NCI-H2029 treated with DMSO at 0.1 percent for 48 hours (cell line): ENCODE measurements around the gene GBA3.

Experiments used
- DNase-seq: peaks from one replicate; lab custom pipeline; 2025; lab: John Stamatoyannopoulos, UW

Gene GBA3

DNA sequence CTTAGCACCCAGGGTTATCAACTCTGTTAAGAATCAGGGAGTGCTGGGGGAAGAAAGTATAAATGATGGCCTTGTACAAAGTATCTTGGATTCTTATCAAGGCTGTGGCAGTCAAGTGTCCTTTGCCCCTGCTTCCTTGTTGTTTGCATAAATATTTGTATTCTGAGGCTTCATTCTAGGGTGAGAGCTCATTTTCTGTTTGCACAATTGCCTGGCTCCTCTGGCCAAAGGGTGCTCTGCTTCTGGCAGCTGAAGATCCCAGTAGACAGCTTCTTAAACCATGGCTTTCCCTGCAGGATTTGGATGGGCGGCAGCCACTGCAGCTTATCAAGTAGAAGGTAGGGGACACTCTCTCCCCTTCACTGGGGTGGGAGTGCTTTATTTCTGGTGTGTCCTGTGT is at the start of gene GBA3:
Gene GBA3, plus strand, starts transcription at position 202 of the 400 bp plus-strand sequence.
- DNase-seq = no peak

DNA sequence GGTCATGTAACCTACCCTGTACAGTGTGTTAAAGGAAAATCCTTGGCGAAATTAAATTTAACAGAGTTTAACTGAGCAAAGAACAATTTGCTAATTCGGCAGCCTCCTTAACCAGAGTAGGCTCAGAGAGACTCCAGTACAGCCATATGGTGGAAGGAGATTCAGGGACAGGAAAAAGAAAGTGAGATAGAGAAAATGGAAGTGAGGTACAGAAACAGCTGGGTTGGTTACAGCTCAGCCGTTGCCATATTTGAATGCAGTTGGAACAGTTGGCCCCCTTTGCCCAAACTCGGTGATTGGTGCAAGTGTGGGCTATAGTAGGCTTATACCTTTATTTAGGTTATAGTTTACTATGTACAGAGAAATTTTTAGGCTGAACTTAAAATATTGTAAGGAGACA is 48.8 kb upstream of the GBA3 start:
- DNase-seq = no peak

DNA sequence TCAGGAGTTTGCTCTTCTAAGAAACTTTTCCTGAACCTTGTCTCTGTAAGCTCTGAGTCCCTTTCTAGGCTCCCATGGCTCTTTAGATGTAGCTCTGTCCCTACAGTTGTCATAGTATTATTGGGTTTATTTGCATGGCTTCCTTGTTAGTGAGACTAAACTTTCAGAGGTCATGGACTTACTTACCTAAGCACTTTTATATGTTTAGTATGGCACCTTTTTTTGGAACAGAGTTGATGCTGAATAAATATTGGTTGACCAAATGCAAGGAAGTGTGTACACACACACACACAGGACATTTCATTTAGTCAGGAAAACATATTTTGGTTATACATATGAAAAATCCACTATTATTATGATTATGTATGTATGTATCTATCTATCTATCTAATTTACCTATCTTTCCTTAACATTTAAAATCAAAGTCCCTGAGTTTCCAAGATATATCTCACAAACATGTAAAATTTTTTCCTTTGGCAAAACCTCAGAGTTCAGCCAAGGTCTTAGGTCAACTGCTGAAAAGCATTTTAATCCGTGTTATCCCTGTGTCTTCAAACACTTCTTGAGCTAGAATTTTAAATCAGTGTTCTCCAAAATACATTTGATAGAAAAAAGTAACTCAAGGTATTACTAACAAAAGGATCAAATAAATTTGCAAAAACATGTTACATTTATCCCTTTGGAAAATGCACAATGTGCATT is 47.1 kb upstream of the GBA3 start:
- no peak for DNase-seq

DNA sequence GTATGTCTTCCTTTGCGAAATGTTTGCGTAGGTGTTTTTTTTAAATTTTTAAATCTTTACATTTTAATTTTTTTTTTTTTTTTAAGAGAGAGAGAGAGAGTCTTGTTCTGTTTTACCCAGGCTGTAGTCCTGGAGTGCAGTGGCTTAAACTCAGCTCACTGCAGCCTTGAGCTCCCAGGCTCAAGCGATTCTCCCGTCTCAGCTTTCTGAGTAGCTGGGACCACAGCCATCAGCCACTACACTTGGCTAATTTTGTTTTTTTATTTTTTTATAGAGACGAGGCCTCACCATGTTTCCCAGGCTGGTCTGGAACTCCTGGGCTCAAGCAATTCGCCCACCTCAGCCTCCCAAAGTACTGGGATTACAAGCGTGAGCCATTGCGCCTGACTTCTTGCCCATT is 43.7 kb upstream of the GBA3 start:
- DNase-seq = no peak

DNA sequence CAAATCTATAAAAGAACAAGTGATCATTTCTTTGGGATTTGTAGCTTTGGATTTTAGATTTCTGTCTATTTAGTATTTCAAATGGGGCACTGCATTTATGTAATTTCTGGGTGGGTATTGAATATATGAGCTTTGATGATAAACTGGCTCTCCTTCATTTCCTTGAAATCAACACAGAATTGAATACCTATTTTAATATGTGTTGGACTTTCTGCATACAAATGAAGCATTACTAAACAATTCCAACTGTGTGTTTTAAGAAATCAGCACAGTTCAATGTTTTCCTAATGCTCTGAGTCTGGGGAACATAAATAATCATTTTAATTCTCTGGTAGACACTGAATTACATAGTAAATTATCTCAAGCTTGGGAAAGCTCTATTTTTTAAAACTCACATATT is 42.0 kb upstream of the GBA3 start:
- no peak for DNase-seq

DNA sequence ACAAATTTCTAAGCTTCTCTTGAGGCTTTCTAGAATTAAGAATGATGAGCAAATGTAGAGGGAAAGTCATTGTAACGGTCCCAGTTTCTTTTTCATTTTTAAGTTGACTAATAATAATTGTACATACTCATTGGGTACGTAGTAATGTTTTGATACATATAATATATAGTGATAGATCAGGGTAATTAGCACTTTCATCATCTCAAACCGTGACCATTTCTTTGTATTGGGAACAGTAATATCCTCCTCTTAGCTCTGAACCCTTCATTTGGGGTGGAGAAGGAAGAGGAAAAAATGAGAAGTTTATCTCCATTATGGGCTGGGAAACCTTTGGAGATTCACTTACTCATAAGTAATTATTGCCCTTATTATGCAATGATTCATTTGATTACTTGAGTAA is 39.0 kb upstream of the GBA3 start:
- DNase-seq = no peak

DNA sequence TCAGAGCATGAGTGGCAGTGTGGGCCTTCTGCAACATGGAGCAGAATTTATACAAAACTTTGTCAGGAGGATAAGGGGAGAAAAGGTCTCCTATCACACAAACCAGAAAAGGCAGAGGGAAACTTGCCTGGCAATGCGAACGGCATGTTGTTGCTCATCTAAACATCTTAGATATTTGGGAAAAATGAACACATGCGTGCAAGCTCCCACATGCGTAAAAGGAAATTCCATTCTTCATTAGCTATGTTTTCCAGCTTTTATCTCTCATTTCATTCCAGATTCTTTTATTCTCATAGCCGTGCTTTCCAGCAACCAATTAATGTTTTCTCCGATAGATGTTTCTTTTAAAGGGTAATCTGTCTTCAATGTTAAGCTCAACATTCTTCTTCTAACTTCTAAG is 31.3 kb upstream of the GBA3 start:
- DNase-seq = no peak

DNA sequence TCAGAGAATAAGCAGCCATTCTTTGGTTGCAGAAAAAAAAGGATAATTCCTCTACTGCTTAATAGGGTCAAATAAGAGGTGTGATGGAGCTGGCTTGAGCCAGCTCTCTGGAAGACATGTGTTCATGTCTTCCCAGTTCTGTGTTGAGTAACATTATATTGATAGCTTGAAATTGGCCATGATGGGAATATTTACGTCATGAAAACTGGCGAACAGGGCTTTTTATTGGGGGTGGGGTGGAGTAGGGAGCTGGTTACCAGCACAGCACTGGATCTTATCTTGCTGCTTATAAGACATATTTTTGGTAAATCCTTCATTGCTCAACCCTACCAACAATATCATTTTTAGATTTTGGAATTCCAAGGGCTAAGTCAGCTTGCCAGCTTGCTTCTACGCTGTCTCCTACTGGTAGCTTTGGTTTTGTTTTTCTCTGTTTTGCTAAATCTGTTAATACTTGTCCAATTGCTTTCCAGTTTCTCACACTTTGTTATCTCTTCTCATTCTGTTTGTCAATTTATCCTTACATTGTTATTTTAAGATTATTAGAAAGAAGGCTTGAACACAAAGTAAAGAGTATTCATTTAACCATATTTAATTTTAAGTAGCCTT is 25.3 kb upstream of the GBA3 start:
- no peak for DNase-seq

DNA sequence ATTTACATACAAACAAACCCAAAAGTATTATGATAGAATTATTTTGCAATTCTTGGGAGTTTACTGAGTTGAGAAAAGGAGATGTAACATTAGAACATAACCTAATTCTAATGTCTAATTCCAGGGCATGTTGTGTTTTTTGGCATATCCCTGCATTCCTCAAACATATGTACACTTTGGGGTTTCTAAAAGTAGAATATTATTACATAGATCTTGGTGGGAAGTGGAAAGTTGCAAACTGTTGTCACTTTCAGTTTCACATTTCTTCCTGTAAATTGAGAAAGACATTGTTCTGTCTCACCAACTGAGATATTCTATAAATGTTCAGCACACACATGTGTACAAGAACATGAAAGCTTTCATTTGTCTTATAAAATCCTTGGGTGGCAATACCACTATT is 24.4 kb upstream of the GBA3 start:
- no peak for DNase-seq

DNA sequence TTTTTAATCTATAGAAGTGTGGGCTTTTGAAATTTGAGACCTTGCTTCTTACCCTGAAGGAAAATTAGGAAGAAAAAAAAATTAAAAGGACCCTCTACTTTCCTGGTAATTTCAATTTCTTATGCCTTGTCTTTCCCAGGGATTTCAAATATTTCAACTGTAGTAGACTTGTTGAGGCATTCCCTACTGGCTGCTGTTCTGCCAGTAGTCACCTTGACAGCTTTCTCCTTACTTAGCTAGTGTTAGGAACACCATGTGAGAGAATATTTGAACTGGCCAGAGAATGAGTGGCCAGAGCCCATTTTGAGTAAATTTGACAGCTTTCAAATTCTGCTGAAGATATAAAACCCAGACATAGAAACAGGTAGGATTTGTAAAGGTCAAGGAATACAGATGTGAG is 24.0 kb upstream of the GBA3 start:
- no peak for DNase-seq

DNA sequence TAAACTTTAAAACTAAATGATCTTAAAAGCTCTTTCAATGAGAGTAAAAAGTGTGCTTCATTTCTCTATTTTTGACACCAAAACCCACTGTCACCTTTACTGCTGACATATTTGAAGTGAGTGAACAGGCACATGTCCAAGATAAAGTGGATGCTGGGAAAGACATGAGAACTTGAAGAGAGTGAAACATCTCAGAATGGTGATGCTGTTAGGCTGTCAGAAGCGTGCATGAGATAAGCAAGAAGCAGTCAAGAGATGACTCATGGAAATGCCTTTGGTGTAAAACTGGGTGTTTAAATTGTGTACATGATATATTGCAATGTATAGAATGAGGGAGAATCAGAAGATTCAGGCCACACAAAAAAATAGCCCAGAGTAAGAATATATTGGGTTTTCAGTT is 21.8 kb upstream of the GBA3 start:
- DNase-seq = no peak

DNA sequence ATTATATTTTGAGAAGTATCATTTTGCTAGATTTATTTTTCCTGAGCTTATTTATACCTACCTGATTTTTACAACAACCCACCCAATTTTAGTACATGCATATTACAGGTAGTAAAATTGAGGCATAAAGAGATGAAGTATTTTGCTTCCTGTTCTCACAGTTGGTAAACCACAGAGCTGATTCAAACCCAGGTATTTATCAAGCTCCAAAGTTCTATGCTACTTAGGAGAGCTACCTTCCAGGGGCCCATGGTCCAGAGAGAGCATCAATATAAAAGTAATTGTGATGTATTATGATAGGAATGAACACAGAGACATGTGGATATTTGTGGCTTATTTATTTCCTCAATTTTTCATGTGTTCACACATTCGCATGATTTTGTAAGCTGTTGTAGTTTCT is 20.2 kb upstream of the GBA3 start:
- no peak for DNase-seq

DNA sequence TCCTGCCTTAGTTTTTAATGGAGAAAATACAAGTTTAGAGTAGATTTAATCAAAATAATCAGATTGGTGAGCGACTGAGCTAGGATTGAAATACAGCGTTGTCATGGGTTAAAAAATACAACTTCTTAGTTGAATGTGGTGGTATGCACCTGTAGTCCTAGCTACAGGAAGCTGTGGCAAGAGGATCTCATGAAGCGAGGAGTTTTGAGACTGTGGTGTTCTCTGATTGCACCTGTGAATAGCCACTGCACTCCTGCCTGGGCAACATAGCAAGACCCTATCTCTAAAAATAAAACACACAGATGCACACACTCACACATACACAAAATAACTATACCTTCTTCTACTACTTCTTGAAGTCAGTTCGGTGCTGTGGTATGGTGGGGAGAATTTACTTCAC is 19.8 kb upstream of the GBA3 start:
- DNase-seq = no peak

DNA sequence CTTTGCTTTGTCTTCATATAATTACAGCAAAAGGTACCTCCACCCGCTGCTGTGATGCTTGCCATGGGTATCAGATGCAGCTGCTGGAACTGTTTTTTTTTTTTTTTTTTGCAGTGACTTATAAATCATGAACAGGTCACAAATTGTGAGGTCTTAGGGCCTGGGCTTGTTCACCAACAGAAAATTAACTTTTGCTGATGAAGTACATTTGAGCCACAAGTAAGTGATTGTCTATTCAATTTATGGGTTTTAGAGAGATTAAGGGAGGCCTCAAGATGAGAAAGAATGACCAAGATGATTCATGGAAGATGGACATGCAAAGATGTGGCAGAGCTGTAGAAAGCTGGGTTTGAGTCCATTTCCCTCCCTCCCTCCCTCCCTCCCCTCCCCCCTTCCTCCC is 18.0 kb upstream of the GBA3 start:
- DNase-seq = no peak

DNA sequence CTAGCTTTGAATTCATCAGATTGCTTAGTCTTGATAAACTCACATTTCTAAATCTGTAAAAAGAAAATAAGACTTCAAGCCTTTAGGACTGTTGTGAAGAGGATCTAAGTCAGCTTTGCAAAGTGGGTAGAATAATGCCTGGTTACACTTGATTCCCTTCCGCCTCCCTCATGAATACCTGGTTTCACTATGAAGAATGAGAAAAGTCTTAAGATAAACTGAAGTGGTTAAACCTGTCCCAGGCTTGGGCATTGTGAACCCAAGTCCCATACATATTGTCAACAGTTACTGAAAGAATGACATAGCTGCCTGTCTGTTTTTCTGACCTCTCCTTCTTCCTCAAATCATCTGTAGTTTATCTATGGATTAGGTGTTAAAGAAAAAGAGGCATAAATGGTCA is 16.7 kb upstream of the GBA3 start:
- DNase-seq = no peak

DNA sequence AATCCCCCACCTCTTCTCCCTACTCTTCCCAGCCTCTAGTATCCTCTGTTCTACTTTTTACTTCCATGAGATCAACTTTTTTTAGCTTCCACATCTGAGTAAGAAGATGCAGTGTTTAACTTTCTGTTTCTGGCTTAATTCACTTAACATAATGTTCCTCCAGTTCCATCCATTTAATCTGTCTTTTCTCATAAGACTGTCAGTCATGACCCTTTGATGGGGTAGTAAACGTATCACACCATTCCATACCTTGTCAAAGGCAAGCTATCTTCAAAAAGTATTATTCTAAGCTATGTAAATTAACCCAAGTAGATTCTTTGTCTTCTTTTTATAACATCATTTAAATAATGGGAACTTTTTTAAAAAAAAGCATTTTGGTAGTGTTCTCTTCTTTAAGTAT is 15.0 kb upstream of the GBA3 start:
- DNase-seq = no peak

DNA sequence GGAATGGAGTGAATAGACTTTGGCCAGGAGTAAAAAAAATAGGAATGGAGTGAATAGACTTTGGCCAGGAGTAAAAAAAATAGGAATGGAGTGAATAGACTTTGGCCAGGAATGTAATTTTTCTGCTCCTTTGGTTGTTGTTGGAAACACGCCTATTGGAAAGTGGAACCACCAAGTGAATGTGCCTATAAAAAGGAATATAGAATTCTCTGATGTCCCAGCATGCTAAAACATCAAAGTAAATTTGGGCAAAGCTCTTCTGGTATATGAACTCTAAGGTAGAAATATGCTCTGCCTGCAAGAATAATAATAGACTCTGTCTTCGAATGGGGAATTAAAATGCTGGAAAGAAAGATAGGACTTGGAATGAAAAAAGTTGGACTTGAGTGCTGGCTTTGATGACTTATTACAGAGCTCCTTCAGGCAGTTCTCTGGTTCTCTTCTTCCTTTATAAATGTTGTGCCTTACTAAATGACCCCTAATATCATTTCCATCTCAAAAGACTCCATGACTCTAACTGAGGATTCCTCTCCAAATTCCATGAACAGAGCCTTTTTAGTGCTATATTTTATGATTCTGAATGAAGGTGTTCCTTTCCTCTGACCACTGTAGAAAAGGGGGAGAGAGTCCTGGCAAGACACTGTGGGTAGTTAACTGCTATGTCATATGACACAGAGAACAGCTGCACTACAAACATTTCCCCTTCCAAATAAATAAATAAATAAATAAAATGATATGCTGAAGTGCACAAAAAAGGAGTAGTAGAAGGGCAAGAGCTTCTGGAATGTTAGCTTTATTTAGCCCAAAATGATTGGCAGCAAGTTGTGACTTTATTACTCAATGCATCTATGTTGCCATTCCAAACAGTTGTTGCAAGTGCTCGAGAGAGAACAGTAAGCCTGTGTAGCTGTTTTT is 13.5 kb upstream of the GBA3 start:
- no peak for DNase-seq

DNA sequence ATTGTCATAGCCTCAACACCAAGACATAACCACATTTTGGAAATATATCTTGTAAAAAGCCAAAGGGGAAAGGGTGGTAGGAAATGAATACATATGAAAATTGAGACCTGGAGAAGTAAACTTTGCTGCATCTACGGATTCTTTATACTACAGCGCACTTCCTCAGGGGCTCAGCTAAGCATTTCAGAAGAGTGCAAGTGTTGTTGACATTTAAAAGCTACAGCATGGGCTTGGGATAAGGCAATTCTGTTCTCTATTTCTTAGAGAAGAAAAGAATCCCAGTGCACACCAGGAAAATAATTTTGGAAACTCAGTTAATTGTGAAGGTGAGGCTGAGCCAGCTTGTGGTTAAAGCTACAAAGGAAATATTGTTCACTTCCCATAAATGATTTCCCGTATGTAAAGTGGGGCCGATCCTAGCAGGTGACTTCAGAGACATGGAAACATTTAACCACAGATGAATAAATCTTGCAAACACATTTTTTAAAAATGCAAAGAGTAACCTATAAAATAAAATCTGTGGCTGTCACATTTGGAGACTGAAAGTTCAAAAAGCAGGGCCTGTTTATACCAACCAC is 12.6 kb upstream of the GBA3 start:
- DNase-seq = no peak

DNA sequence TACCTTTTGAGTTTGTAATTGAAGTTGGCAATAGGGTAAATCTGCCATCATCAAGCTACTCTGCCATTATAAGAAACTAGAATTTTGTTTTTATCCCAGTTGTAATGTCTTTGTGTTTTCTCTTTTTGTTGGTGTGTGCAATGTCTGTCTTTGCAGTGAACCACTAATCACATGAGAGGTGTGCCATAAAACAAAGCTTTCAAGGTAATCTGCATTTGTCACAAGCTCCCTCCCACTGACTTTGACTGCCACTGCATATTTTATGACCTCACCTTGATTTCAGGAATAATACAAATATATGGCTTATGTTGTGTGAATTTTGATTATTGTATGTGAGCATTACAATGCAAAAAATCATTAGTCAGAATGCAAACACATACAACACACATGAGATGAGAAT is 9.0 kb upstream of the GBA3 start:
- DNase-seq = no peak

DNA sequence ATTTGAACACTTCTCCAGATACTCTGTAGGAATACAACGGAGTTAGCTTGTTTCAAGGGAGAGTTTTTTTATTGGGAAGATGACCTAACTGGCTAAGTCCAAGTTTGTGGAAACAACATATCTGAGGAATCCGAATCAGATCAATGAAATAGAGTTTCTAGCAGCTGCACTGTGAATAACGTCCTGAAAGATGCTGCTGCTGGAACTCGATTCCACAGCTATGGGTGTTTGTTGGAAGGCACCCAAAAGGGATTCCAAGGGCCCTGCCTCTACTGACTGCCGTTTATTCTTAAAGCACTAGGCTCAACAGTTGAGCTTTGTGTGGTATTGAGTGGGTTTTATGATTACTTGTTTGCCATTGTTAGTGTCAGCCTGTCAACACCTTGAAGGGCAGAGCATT is 6.6 kb upstream of the GBA3 start:
- peak; percentile 1 for DNase-seq

DNA sequence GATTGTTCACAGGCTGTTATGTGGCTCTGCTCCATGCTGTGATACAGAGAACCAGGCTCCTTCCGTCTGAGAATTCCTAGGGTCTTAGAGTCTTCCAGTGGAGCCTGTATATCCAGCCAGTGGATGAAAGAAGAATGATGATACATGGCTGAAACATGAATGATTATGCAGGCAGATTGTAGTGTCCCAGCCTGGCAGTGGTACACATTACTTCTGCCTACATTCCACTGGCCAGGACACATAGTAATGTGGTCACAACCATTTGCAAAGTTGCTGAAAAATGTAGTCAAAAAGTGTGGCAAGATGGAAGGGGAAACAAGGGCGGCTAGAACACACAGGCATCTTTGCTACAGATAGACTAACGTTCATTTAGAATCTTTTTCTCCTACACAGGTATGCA is 4.5 kb upstream of the GBA3 start:
- no peak for DNase-seq

DNA sequence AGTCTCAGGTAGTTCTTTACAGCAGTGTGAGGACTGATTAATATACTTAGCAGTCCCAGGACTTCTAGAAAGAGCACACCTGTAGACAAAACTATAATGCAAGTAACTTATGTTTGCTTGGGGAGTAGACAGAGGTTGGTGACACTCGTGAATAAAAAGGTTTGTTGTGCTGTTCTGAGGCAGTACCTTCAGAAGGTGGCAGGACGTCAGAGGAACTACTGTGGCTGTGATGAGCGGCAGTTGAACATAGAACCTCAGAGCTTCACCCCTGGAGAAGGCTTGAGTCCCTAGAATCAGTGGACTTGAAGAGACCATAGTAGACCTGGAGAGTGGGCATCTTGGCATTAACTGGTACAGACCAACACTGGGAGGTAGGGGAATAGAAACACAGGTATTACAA is 3.3 kb upstream of the GBA3 start:
- DNase-seq = no peak

DNA sequence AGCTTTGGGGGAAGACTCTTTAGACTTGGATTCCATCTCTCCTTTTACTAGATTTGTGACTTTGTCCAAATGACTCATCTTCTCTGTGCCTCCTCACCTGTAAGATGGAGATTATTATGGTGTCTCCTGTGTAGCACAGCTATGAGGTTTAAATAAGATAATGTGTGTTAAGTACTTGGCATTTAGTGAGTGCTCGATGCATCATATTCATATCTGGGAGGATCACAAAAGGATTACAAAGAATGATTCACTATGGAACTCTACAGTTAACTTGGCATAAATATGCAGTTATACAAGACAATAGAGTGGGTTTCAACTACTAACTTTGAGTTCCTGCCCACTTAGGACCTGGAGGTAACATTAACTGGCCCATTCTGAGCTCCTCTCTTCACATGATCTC is 2.3 kb downstream of the GBA3 start:
- DNase-seq = no peak
